Hepatic stellate cell (primary cell): Measurements from ENCODE around the gene CMIP.
A peak's percentile ranks its signal among the peaks of the same experiment; 100 is the strongest.
"Not testable (repeated sequence)": the region's sequence is repeated elsewhere in the genome, so short reads cannot be mapped to it uniquely, and the experiment has no call there.

Experiments
- DNase-seq: peaks from one replicate; pipeline ENCODE4 v3.0.0; 2011; ENCODE audit warnings: low spot score

The CMIP gene

GRCh38 chr16:81568749-81569087, 124.1 kb downstream of the CMIP start:
- no peak for DNase-seq

- DNase-seq, result no peak
Measured at GRCh38 chr16:81569361-81570034, 124.9 kb downstream of the CMIP start.

- DNase-seq, result no peak
Measured at GRCh38 chr16:81570151-81570846, 125.7 kb downstream of the CMIP start.

GRCh38 chr16:81571175-81571574, 126.6 kb downstream of the CMIP start:
- DNase-seq, result no peak

- DNase-seq, result no peak
Measured at GRCh38 chr16:81571592-81572385, 127.2 kb downstream of the CMIP start.

- DNase-seq, result no peak
Measured at GRCh38 chr16:81572386-81573144, 128.0 kb downstream of the CMIP start.

GRCh38 chr16:81573533-81574020, 129.0 kb downstream of the CMIP start:
- no peak for DNase-seq

- no peak for DNase-seq
Measured at GRCh38 chr16:81574168-81574567, 129.6 kb downstream of the CMIP start.

GRCh38 chr16:81575307-81575706, 130.7 kb downstream of the CMIP start:
- DNase-seq, result no peak

- DNase-seq, result no peak
Measured at GRCh38 chr16:81575834-81576233, 131.2 kb downstream of the CMIP start.

- no peak for DNase-seq
Measured at GRCh38 chr16:81576696-81577095, 132.1 kb downstream of the CMIP start.

GRCh38 chr16:81577272-81577671, 132.7 kb downstream of the CMIP start:
- not testable (repeated sequence) for DNase-seq

- no peak for DNase-seq
Measured at GRCh38 chr16:81578076-81578475, 133.5 kb downstream of the CMIP start.

- DNase-seq, result no peak
Measured at GRCh38 chr16:81578636-81579413, 134.2 kb downstream of the CMIP start.

GRCh38 chr16:81581107-81581506, 136.5 kb downstream of the CMIP start:
- DNase-seq, result no peak

GRCh38 chr16:81582655-81583441, 138.2 kb downstream of the CMIP start:
- DNase-seq, result peak; percentile 41

GRCh38 chr16:81583893-81584631, 139.5 kb downstream of the CMIP start:
- no peak for DNase-seq

- no peak for DNase-seq
Measured at GRCh38 chr16:81585785-81586184, 141.2 kb downstream of the CMIP start.

GRCh38 chr16:81586417-81586816, 141.8 kb downstream of the CMIP start:
- DNase-seq, result no peak
